GM18909 (cell line): ENCODE data around the gene FNDC11.

ENCODE experiments used
- ATAC-seq: cut with Tn5 transposase; IDR thresholded peaks from one replicate; pipeline ENCODE4 v1.9.1; 2021; ENCODE audit warnings: mild to moderate bottlenecking; ENCODE audit not compliant: unreplicated experiment, poor library complexity

The FNDC11 gene

DNA sequence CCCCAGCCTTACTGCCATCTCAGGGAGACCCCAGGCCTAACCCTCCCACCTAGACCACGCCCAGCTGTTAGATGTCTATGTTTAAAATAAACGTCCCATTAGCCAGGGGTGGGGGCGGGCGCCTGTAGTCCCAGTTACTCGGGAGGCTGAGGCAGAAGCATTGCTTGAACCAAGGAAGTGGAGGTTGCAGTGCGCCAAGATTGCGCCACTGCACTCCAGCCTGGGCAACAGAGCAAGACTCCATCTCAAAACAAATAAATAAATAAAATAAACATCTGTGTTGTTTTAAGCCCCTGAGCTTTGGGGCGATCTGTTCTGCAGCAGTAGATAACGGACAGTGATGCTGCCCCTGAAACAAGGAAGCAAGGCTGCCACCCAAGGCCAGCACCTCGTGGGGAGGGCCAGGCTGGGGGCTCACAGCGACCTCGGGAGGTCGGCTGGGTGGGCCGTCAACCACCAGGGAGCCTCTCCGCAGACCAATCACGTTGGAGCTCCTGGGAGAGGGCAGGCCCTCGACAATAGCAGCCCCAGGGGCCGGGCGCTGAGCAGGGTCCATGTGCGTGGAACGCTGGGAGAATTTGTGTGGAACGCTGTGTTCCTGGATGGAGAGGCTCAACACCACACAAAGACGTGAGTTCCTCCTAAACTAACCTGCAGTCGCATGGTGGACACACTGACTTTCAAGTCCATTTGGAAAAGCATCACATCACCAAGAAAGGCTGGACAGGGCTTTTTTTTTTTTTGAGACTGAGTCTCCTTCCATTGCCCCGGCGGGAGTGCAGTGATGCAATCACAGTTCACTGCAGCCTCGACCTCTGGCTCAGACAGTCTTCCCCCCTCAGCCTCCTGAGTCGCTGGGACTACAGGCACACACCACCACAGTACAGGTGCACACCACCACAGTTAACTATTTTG, 21.1 kb downstream of the FNDC11 start:
- no peak for ATAC-seq

DNA sequence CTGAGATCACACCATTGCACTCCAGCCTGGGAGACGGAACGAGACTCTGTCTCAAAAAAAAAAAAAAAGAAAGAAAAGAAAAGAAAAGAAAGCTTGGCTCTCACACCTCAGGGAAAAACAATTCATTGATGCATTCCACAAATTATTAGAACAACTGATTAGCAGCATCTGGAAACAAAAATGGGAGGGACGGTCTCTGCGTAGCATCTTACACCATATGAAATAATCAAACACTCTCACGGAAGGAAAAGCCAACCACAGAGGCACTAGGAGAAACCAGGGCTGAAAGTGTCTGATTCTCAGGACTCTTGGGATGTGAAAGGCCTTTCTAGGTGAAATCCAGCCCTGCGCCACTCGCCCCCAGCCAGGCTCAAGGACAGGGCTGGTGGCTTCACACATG, 22.4 kb downstream of the FNDC11 start:
- no peak for ATAC-seq

DNA sequence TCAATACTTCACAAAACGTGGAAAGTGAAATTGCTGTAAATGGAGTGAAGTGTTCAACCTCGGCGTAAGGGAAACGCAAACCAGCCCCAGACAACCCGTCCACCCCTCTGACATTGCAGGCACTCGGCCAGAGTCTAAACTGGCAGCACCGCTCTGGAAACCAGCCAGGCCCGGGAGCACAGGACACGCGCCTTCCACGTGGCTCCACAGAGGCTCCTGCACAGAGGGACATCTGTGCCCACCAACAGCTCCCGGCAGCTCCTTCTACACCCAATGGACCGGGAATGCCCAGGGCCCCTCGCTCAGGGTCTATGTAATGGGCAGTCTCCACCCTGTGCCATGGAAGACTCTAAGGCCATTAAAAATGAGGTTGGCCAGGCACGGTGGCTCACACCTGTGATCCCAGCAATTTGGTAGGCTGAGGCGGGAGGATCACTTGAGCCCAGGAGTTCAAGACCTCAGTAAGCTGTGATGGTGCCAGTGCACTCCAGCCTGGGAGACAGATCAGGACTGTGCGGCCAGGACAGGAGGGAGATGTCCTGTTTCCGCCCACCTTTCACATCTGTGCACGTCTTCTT, 23.4 kb downstream of the FNDC11 start:
- ATAC-seq: no peak

DNA sequence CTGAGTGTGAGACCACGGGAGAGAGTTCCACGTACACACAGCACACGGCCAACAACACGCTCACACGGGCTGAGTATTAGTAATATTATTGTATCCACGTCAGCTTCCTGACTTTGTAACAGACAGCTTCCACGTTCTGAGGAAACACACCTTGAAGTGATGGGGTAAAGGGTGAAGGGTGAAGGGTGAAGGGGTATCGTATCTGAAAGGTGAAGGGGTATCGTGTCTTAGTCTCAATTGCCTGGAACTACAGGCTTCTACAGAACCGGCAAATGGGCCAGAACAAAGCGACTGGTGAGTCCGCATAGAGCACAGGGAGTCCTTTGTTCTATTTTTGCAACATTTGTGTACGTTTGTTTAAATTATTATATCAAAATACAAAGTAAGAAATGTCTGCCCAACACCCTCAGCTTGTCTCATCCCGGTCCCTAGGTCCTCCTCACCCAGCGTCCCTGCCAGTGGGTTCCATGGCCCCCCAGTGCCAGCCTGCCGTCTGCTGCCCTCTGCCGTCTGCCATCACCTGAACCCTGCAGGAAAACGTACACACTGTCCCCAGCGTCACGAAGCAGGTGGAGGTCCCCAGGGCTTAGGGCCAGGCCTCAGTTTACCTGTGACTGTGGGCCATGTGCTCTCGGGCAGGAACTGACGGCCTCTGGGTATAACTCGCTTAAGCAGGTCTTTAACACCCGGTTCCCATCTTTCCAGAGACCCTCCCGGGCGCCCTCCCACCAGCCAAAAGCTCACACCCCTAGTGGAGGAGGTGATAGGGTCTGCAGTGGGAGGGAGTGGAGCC, 24.5 kb downstream of the FNDC11 start:
- ATAC-seq: no peak

DNA sequence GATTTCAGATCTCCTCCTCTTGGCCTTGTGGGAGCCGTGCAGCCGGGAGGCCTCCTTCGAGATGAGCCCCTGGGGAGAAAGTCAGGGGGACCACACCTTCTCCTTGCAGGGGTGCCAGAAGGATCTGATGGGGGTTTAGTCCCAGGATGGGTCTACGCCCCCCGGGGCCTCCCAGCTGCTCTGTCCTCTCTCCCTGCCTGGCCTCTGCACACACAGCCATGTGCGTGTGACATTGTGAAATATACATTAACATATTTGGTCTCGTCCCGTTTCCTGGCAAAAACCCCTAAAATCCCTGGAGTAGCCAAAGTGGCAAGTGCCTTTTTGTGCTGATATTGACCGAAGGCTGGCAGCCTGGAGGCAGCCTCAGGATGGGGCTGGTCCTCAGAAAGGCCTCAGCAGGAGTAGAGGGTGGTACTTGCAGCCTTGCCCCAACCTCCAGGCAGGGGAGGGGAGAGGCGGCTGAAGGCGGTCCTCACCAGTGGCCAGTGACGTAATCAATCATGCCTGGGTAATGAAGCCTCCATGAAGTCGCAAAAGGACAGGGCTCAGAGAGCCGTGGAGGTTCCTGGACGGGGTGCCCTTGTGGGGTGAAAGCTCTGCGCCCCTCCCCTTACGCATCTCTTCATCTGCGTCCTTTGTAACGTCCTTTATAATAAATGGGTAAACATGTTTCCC, 25.2 kb downstream of the FNDC11 start:
- ATAC-seq: no peak

DNA sequence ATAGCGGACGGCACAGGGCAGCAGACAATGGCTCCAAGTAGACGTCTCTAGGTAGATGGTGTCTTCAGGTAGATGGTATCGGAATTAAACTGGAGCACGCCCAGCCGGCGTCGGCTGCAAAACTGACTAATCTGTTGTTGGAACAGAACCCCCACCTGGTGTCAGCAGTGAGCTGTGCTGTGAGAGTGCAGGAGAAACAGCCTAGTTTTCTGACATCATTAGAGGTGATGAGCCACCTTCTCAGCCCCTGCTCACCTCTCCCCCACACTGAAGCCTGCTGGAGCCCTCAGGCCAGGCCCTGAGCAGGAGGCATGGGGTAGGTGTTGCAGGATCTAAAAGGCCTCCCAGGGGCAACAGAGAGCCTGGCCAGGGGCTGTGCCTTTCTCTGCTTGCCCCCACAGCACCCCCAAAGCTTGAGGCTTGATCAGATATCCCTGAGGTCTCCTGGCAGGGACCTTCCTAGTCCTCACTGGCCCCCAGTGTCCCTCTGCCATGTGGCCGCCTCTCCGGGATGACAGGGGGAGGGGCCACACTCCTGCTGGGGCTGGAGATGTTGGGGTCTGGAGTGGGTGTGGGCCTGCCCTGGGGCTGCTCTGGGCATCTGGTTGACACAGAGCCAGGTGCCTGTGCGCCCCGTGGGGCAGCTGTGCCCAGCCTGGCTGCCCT, 27.0 kb downstream of the FNDC11 start:
- no peak for ATAC-seq

DNA sequence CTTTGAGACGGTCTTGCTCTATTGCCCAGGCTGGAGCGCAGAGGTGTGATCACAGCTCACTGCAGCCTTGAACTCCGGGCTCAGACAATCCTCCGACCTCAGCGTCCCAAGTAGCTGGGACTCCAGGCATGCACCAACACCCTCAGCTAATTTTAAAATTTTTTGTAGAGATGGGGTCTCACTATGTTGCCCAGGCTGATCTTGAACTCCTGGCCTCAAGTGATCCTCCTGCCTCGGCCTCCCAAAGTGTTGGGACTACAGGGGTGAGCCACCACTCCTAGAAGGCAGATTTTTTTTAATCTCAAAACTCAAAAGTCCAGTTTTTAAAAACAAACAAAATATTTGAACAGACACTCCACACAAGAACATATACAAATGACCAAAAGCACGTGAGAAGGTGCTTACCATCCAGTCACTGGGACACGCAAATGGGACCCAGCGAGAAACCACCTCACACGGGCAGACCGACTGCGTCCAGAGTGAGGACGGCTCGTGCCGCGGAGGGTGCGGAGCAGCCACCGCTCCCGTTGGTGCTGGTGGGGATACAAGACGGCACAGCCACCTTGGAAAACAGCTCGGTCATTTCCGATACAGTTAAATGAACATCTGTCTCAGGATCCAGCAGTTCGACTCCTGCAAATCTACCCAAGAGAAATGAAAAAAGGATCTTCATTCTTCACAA, 28.6 kb downstream of the FNDC11 start:
- no peak for ATAC-seq

DNA sequence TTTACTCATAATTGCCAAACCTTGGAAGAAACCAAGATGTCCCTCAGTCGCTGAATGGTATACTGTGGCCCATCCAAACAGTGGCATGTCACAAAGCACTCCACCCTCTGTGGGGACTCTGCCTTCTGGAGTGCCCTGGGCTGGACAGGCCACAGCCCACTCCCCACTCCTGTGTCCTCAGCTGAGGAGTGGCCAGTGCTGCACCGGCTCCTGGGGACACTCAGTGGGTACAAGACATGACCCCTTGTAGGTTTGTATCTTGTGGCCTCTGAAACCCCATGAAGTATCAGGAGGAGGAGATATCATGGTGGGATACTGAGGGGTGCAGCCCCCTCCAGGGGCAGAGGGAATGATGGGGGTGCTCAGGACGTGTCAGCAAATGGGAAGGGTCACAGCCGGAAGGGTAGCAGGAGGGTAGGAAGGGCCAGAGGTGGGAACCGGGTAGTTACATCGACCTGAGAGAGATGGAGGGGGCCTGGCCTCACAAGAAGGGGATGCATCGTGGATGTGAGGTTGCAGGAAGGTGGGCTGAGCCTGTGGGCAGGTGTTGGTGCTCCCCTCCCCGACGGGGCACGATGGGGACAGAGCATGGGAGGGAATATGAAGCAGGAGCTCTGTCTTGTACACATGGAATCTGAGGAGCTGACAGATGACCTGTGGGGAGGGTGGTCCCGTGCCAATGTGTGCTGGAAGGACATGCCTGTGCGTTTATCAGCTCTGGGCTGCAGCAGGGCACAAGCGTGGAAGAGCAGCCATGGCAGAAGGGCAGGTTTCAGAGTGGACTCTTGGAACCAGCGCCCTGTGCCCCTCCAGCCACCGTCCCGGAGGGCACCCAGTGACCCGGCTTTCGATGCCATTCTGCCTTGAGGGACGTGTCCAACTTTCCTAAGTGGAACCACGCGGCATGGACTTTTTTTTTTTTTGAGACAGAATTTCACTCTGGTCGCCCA, 31.9 kb downstream of the FNDC11 start:
- ATAC-seq: no peak

DNA sequence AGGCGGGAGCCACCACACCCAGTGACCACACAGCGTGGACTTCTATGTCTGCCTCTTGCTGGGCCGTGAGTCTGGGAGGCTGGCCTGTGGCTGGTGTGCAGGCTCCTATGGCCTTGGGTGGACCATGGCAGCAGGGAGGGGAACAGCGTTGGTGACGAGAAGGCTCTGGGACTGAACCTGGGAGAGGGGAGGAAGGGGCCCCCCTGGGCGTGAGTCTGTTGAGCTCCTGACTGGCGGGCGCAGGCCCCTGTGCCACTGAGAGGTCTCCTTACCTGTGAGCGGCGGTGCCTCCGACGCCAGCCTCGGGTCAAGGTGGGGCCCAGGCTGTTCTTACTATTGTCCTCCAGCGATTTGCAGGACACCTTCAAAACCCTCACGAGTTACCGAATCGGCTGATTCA, 32.8 kb downstream of the FNDC11 start:
- no peak for ATAC-seq

DNA sequence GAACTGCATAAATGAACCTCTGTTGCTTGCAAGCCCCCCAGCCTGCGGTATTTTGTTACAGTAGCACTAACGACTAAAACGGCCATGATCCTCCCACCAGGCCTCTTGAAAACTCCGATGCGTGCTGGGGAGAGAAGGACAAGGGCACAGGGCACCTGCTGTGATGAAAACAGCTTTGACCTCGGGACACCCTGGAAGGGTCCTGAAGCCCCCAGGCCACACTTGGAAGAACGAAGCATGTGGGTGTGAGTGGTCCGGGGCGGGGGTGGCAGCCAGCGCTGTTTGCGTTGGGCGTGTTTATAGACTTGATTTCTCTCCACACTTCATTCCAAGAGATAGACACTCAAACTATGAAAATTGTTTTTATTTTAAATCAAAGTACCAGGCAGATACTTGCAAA, 33.3 kb downstream of the FNDC11 start:
- no peak for ATAC-seq

DNA sequence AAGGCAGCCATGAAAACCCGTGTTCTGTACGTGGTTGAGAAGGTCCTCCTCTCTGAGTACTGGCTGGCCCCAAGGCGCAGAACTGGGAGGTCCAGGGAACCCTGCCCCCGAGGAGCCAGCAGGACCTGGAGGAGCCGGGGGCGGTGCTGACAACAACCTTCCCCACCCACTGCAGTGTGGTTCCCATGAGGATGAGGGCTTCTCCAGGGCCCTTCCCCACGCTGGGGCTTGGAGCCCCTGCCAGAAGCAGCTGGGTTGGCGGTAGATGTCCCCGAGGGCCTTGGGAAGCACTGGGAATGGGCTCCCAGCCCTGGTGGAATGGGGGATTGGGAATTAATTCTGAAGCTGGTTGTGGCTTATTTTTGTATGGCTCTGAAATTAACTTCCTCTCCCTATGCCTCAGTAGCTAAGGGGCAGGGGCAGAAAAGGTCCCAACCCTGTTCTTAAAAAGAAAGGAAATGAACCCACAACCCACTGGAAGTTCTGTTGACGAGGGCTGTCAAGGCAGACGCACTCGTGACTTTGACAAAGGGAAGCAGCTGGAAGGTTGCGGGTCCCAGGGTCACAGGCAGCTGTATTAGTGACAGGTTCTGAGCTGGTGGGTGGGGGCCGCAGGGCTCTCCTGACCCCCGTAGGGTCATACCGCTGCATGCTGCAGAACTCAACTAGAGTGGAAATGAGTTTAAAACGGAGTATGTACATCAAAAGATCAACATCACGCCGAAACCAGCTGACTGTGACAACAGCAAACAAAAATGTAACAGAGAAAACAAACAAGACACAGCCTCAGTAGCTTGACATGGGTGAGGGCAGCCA, 34.0 kb downstream of the FNDC11 start:
- ATAC-seq: no peak

DNA sequence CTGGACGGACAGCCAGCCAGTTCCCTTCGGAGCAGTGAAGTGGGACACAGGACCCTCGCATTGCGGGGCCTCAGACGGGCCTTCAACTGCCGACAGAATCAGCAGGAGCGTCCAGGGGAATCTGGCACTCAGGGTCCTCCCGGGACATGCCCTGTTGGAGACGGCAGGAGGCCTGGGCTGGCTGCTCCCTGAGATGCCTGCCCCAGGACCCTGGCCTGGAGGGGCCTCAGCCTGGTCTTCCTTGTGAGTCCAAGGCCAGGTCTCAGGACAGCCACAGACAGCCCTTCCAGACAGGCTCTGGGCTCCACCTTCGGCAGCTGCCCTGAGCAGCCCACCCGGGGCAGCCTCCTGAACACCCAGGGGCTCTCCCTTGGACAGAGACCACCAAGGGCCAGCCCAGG, 34.7 kb downstream of the FNDC11 start:
- no peak for ATAC-seq

DNA sequence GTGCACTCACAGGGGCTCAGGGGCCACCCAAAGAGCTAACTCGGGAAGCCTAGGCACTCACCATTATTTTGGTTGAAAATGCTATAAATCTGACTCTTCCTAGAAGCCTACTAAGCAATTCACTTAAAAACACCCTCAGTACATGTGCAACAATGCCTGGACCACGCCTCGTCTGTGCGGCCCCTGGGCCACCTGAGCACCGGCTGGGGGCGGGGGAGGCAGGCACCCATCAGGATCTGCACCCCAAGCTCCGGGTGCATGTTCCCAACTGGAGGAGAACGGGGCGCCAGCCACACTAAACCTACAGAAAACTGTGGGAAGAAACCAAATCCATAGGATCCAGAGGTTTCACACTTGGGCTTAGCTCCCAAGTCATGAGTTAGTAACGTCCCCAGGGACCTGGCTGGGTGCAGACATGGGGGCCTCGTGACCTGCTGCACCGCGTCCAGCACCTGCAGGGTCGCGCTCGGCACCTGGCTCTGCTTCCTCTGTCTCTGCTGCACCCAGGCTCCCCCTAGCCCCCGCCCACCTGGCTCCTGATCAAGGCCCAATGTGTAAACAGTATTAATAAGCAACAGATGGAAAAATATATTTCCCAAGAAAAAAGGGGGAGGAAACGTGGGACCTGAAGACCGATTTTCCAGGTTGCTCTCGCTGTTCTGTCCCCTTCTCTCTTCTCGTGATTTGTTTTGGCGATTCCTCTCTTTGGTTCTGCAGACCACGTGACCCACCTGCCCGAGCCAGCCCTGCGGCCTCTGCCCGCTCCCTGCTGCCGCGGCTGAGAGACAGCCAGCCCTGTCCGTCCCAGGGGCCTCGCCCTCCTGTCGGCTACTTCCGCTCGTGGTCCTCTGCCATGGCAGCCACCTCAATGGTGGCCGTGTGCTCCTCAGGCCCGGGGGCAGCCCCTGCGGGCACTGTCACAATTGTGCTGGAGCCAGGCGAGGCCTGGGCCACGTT, 35.6 kb downstream of the FNDC11 start:
- ATAC-seq: no peak

DNA sequence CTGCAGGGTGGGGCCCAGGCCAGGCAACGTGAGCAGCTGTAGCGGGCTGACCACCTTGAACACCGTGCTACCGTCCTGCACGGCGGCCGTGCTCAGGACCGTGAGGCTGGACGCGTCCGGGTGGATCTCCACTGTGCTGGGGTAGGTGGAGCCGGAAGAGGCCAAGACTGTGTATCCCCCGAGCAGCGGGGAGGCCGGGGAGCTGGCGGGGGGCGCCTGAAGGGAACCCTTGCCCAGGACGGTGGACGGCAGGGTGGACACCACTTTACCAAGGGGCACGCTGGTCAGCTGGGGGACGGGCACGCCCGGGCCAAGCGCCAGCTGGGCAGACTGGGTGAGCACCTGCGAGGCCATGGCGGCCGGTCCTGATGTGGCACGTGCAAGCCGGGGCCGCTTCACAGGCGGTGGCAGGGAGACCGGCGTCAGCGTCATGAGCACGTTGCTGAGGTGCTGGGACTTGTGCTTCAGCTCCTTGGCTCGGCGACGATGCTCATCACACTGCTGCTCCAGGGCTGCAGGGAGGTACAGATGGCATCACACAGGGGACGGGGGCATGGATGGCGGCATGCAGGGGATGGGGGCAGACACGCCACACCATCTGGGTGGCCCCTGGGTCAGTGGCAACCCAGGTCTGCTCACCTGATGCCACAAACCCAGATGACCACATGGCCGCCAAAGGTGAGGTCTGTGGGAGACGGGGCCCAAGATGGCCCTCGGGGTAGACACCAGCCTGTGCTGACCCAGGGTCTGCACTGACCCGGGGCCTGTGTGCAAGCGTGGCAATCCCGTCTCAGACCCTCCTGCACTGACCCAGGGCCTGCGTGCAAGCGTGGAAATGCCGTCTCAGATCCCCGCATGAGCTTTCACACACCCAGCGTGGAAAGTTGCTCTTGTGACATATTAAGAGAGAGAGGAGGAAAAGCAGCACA, 36.5 kb downstream of the FNDC11 start:
- no peak for ATAC-seq

DNA sequence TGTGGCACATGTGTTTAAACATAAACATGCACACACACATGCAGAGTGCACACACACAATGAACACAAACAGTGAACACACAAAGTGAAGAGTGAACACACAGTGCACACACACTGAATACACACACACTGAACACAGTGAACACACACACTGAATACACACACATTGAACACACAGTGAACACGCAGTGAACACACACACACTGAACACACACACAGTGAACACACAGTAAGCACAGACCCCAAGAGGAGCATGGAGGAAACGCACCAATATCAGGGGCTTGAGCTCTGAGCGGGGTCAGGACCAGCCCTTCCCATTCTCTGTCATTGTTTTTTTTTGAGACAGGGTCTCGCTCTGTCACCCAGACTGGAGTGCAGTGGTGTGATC, 37.2 kb downstream of the FNDC11 start:
- no peak for ATAC-seq
